Measurements from ENCODE around the gene UMAD1. TPM values are rescaled to one million over a fixed set of nuclear protein-coding genes. Genes with fewer than 3 reads are reported as not detected.

UMAD1 gene
- total and polyA plus RNA-seq, 2 of the 13 experiments (the other 11 are each of a cell fraction or from before 2014, with no cell fraction given) = 16.8 to 17.6 TPM

DNA sequence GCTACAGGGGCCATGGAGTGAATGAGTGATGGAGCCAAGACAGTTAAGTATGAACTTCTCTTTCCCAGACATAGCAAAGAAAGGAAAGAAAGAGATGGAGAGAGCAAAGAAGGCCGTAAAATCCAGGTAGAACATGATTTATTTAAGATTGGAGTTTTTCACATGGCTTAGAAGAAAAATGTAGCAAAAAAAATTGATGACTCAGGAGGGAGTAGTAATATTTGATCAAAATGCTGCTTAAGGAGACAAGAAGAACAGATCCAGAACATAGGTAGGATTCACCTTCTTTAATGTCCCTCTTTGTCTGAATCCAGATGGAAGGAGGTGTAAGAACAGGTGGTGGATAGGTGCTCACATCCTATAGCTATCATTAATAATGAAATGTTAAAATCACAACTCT, 277.0 kb downstream of the UMAD1 start (continued):
- TF ChIP-seq, protein P1, sequence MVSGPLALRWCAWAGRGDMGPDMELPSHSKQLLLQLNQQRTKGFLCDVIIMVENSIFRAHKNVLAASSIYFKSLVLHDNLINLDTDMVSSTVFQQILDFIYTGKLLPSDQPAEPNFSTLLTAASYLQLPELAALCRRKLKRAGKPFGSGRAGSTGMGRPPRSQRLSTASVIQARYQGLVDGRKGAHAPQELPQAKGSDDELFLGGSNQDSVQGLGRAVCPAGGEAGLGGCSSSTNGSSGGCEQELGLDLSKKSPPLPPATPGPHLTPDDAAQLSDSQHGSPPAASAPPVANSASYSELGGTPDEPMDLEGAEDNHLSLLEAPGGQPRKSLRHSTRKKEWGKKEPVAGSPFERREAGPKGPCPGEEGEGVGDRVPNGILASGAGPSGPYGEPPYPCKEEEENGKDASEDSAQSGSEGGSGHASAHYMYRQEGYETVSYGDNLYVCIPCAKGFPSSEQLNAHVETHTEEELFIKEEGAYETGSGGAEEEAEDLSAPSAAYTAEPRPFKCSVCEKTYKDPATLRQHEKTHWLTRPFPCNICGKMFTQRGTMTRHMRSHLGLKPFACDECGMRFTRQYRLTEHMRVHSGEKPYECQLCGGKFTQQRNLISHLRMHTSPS (CRISPR knock-in tag; IDR thresholded peaks at IDR 0.05; ENCODE audit: low read depth) = no peak

DNA sequence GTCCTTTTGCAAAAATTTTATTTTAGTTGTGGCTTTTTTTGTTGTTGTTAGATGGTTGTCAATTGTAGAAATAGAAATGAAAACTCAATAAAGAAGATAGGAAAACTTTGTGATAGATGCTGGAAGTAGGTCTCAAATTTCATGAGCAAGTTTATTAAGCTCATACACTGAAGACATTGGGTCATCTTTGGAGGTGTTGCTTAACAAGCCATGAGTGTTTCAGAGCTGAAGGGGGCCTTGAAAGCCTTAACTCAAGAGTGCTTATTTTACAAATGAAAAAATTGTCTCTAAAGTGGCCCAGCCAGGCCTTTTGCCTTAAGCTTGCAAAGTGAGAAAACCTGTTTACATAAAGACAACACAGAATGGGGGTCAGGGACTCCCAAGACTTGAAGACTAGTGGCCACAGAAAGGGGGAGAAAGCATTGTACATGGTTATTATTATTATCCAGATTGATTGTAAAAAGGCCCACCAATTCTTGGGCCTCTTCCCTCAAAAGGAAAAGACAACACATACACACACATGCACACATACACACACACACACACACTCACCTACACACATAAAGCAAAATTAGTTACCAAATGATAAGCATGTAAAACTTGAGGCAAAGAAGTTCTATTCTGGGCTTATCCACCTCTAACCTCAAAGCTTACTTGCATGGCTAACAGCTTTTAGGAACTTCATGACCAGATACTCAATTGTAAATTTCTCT, 278.3 kb downstream of the UMAD1 start:
- FAIRE-seq = no peak

More for the DNA sequence above, 278.3 kb downstream of the UMAD1 start:
- in situ Hi-C loops (cut with HindIII; ENCODE audit: extremely low pct_ligation_motif_present, low pct_unique_long_range_greater_than_20kb) = no loop called here
- no peaks in the 10 kb centered on the region for H3K9me3 ChIP-seq (ENCODE audit: low read length)
- no peak overlapping the region for H2AFZ ChIP-seq (ENCODE audit: low read length)
- CTCF ChIA-PET (ENCODE audit: low intra/inter-chr PET ratio, low total read pairs) = no interaction called here
- no peak for ATAC-seq
- no peaks in the 10 kb centered on the region for H4K20me1 ChIP-seq (ENCODE audit: insufficient read depth, low read length)
- H3K36me3 ChIP-seq (replicated peaks in 1 of 2; ENCODE audit: control insufficient read depth in 1 of 2, insufficient read depth in 2 of 2, low read length in 2 of 2) = no peaks in the 10 kb centered on the region
- intact Hi-C loops (cut with micrococcal nuclease; ENCODE audit: unreplicated experiment) = loop anchor here (10.0 kb wide), 1 partner anchor 244 kb away; no protein-coding TSS in a partner anchor
- no peak overlapping the region for H3K27ac ChIP-seq (ENCODE audit: extremely low read length, insufficient read depth, low read length)
- H3K79me2 ChIP-seq (ENCODE audit: insufficient read depth, low read length) = no peaks in the 10 kb centered on the region
- peaks cover 19% of the 10 kb centered on the region for H3K4me1 ChIP-seq (ENCODE audit: insufficient read depth, low read length)
- POLR2A ChIA-PET = no interaction called here
- no peak overlapping the region for H3K9ac ChIP-seq (ENCODE audit: insufficient read depth, low read depth, low read length)
- BruUV-seq (replicated peaks) = no TSS peak
- TF ChIP-seq MTA1 (CRISPR knock-in tag; IDR thresholded peaks at IDR 0.05; ENCODE audit: borderline replicate concordance) (no peak), ZNF317 (CRISPR knock-in tag; IDR thresholded peaks at IDR 0.05) (no peak), PCBP1 (IDR thresholded peaks at IDR 0.05; ENCODE audit: borderline replicate concordance, low read depth, low read length) (no peak), HNRNPK (IDR thresholded peaks at IDR 0.05; ENCODE audit: low read depth, low read length, poor library complexity, severe bottlenecking) (no peak), ZNF207 (IDR thresholded peaks at IDR 0.05; ENCODE audit: borderline replicate concordance) (no peak), KLF11 (CRISPR knock-in tag; IDR thresholded peaks at IDR 0.05) (no peak), YY1 (IDR thresholded peaks at IDR 0.05; ENCODE audit: insufficient read depth, insufficient replicate concordance, low read depth, low read length) (no peak)
- TF ChIP-seq, protein P2, sequence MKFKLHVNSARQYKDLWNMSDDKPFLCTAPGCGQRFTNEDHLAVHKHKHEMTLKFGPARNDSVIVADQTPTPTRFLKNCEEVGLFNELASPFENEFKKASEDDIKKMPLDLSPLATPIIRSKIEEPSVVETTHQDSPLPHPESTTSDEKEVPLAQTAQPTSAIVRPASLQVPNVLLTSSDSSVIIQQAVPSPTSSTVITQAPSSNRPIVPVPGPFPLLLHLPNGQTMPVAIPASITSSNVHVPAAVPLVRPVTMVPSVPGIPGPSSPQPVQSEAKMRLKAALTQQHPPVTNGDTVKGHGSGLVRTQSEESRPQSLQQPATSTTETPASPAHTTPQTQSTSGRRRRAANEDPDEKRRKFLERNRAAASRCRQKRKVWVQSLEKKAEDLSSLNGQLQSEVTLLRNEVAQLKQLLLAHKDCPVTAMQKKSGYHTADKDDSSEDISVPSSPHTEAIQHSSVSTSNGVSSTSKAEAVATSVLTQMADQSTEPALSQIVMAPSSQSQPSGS (CRISPR knock-in tag; IDR thresholded peaks at IDR 0.05) = no peak
- TF ChIP-seq, protein P3, sequence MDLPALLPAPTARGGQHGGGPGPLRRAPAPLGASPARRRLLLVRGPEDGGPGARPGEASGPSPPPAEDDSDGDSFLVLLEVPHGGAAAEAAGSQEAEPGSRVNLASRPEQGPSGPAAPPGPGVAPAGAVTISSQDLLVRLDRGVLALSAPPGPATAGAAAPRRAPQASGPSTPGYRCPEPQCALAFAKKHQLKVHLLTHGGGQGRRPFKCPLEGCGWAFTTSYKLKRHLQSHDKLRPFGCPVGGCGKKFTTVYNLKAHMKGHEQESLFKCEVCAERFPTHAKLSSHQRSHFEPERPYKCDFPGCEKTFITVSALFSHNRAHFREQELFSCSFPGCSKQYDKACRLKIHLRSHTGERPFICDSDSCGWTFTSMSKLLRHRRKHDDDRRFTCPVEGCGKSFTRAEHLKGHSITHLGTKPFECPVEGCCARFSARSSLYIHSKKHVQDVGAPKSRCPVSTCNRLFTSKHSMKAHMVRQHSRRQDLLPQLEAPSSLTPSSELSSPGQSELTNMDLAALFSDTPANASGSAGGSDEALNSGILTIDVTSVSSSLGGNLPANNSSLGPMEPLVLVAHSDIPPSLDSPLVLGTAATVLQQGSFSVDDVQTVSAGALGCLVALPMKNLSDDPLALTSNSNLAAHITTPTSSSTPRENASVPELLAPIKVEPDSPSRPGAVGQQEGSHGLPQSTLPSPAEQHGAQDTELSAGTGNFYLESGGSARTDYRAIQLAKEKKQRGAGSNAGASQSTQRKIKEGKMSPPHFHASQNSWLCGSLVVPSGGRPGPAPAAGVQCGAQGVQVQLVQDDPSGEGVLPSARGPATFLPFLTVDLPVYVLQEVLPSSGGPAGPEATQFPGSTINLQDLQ (CRISPR knock-in tag; IDR thresholded peaks at IDR 0.05) = no peak
- TF ChIP-seq, protein P4, sequence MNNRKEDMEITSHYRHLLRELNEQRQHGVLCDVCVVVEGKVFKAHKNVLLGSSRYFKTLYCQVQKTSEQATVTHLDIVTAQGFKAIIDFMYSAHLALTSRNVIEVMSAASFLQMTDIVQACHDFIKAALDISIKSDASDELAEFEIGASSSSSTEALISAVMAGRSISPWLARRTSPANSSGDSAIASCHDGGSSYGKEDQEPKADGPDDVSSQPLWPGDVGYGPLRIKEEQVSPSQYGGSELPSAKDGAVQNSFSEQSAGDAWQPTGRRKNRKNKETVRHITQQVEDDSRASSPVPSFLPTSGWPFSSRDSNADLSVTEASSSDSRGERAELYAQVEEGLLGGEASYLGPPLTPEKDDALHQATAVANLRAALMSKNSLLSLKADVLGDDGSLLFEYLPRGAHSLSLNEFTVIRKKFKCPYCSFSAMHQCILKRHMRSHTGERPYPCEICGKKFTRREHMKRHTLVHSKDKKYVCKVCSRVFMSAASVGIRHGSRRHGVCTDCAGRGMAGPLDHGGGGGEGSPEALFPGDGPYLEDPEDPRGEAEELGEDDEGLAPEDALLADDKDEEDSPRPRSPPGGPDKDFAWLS (CRISPR knock-in tag; IDR thresholded peaks at IDR 0.05; ENCODE audit: borderline replicate concordance) = no peak
- TF ChIP-seq, protein P5, sequence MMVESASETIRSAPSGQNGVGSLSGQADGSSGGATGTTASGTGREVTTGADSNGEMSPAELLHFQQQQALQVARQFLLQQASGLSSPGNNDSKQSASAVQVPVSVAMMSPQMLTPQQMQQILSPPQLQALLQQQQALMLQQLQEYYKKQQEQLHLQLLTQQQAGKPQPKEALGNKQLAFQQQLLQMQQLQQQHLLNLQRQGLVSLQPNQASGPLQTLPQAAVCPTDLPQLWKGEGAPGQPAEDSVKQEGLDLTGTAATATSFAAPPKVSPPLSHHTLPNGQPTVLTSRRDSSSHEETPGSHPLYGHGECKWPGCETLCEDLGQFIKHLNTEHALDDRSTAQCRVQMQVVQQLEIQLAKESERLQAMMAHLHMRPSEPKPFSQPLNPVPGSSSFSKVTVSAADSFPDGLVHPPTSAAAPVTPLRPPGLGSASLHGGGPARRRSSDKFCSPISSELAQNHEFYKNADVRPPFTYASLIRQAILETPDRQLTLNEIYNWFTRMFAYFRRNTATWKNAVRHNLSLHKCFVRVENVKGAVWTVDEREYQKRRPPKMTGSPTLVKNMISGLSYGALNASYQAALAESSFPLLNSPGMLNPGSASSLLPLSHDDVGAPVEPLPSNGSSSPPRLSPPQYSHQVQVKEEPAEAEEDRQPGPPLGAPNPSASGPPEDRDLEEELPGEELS (CRISPR knock-in tag; IDR thresholded peaks at IDR 0.05) = no peak
- H3K4me2 ChIP-seq (ENCODE audit: low read depth, low read length) = no peak overlapping the region
- H3K4me3 ChIP-seq (replicated peaks in 1 of 3; ENCODE audit: insufficient read depth in 1 of 3, low read depth in 2 of 3, low read length in 3 of 3) = no peak overlapping the region
- H3K27me3 ChIP-seq (ENCODE audit: control insufficient read depth in 1 of 2, insufficient read depth in 2 of 2, low read length in 2 of 2) = no peaks in the 10 kb centered on the region
- DNase-seq (ENCODE audit: low spot score) = no peak
